GM23248 (cell line): ENCODE results near the gene EMC10.

Experiments
- EZH2 ChIP-seq: fragments of 200-600 bp; sonication (generic); IDR thresholded peaks from 2 replicates; pipeline ENCODE4 v1.6.1; 2018; ENCODE audit warnings: antibody characterized with exemption, mild to moderate bottlenecking; ENCODE audit not compliant: insufficient read depth, poor library complexity, severe bottlenecking
- EZH2phosphoT487 ChIP-seq: fragments of 200-600 bp; sonication (generic); IDR thresholded peaks from 2 replicates; pipeline ENCODE4 v1.6.1; 2018; ENCODE audit warnings: antibody characterized with exemption, moderate library complexity, mild to moderate bottlenecking, low read depth; ENCODE audit not compliant: insufficient read depth

- no peak for TF ChIP-seq EZH2phosphoT487
- TF ChIP-seq EZH2, result no peak
These were observed 33.1 kb downstream of the EMC10 start for GRCh38 chr19:50509366-50509765.
